Measurements from ENCODE around the gene ATG16L2.

GRCh38 chr11:72799441-72799840, 14.8 kb upstream of the ATG16L2 start:
- TF ChIP-seq RARB (CRISPR knock-in tag; IDR thresholded peaks at IDR 0.05) (no peak), ZNF565 (CRISPR knock-in tag; conservative IDR thresholded peaks at IDR 0.05; ENCODE audit: low read depth) (no peak), PPARA (CRISPR knock-in tag; IDR thresholded peaks at IDR 0.05; ENCODE audit: borderline replicate concordance) (no peak), SNAI2 (CRISPR knock-in tag; IDR thresholded peaks at IDR 0.05) (no peak), ZFP3 (CRISPR knock-in tag; IDR thresholded peaks at IDR 0.05) (no peak), ESRRG (CRISPR knock-in tag; IDR thresholded peaks at IDR 0.05) (no peak), ZNF8 (CRISPR knock-in tag; IDR thresholded peaks at IDR 0.05) (no peak), BACH2 (CRISPR knock-in tag; IDR thresholded peaks at IDR 0.05; ENCODE audit: borderline replicate concordance) (no peak)
